ENCODE data around the gene OR51F1. TPM values are rescaled to one million over a fixed set of nuclear protein-coding genes. Genes with fewer than 3 reads are reported as not detected.

Gene OR51F1, protein sequence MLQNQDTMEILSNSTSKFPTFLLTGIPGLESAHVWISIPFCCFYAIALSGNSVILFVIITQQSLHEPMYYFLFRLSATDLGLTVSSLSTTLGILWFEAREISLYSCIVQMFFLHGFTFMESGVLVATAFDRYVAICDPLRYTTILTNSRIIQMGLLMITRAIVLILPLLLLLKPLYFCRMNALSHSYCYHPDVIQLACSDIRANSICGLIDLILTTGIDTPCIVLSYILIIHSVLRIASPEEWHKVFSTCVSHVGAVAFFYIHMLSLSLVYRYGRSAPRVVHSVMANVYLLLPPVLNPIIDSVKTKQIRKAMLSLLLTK
- total RNA-seq (2013): not detected
- polyA plus RNA-seq (not detected), polyA minus RNA-seq (not detected in 2 replicates), total RNA-seq (0 to 0.15 (median 0) reads per million in 11 experiments)

GRCh38 chr11:4769838-4770237 lies at the start of gene OR51F1:
Gene OR51F1 (minus strand): TSS chr11:4769938. CDS start chr11:4769938, 0 bp downstream.
- H3K79me2 ChIP-seq (ENCODE audit: insufficient read depth, low read length): no peaks in the 10 kb centered on the region
- no CpG with 5 or more reads among the region's 1 CpG for WGBS (ENCODE audit: insufficient coverage)
- no peak within 1 kb of the TSS for H2AFZ ChIP-seq (ENCODE audit: insufficient read depth, low read depth, low read length, poor library complexity, severe bottlenecking)
- H3K9me3 ChIP-seq (replicated peaks in 1 of 2; ENCODE audit: control insufficient read depth in 1 of 2, insufficient read depth in 1 of 2, low read length in 2 of 2): no peaks in the 10 kb centered on the region
- H3K4me1 ChIP-seq (ENCODE audit: control insufficient read depth in 1 of 2, insufficient read depth in 2 of 2, low read length in 2 of 2): no peaks in the 10 kb centered on the region
- Mint-ChIP-seq H3K27ac (no peak within 1 kb of the TSS), H3K4me3 (no peak within 1 kb of the TSS), H3K27me3 (ENCODE audit: low read depth in 3 of 3) (peaks cover 0 to 1% (median 1%) of the 10 kb centered on the region in 3 donors), H3K36me3 (no peaks in the 10 kb centered on the region), H3K4me1 (no peaks in the 10 kb centered on the region), H3K9me3 (no peaks in the 10 kb centered on the region)
- no peaks in the 10 kb centered on the region for H3K27me3 ChIP-seq (ENCODE audit: control insufficient read depth in 2 of 2, insufficient read depth in 2 of 2, low read length in 2 of 2)
- no peak within 1 kb of the TSS for H3K27ac ChIP-seq (ENCODE audit: low read depth in 1 of 2, low read length in 2 of 2)
- intact Hi-C loops (cut with micrococcal nuclease): no loop called here
- H3K36me3 ChIP-seq (replicated peaks in 1 of 2; ENCODE audit: control insufficient read depth in 1 of 2, insufficient read depth in 2 of 2, low read length in 2 of 2): no peaks in the 10 kb centered on the region
- no peak for DNase-seq
- H3K9ac ChIP-seq (ENCODE audit: insufficient read depth, low read length, poor library complexity, severe bottlenecking): no peak within 1 kb of the TSS
- H3K4me2 ChIP-seq (replicated peaks; ENCODE audit: extremely low read depth, low read length, poor library complexity, severe bottlenecking): no peak within 1 kb of the TSS
- H4K20me1 ChIP-seq (ENCODE audit: insufficient read depth, low read length): no peaks in the 10 kb centered on the region
- TF ChIP-seq, protein P1, sequence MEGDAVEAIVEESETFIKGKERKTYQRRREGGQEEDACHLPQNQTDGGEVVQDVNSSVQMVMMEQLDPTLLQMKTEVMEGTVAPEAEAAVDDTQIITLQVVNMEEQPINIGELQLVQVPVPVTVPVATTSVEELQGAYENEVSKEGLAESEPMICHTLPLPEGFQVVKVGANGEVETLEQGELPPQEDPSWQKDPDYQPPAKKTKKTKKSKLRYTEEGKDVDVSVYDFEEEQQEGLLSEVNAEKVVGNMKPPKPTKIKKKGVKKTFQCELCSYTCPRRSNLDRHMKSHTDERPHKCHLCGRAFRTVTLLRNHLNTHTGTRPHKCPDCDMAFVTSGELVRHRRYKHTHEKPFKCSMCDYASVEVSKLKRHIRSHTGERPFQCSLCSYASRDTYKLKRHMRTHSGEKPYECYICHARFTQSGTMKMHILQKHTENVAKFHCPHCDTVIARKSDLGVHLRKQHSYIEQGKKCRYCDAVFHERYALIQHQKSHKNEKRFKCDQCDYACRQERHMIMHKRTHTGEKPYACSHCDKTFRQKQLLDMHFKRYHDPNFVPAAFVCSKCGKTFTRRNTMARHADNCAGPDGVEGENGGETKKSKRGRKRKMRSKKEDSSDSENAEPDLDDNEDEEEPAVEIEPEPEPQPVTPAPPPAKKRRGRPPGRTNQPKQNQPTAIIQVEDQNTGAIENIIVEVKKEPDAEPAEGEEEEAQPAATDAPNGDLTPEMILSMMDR (IDR thresholded peaks at IDR 0.05): no peak
- H3K4me3 ChIP-seq (replicated peaks in 1 of 3; ENCODE audit: low read depth in 2 of 3, low read length in 3 of 3): no peak within 1 kb of the TSS

- H3K4me1 Mint-ChIP-seq: no peaks in the 10 kb centered on the region
- no peak overlapping the region for H2AFZ ChIP-seq (ENCODE audit: insufficient read depth, low read depth, low read length, poor library complexity, severe bottlenecking)
- TF ChIP-seq, protein P1 (IDR thresholded peaks at IDR 0.05): no peak
These were observed 39.5 kb upstream of the OR51F1 start for GRCh38 chr11:4809246-4809645.

More at GRCh38 chr11:4809246-4809645, 39.5 kb upstream of the OR51F1 start:
- Mint-ChIP-seq H3K27ac (no peak overlapping the region), H3K9me3 (peaks cover 0 to 2% (median 0%) of the 10 kb centered on the region in 7 donors), H3K4me3 (no peak overlapping the region), H3K27me3 (ENCODE audit: low read depth in 3 of 3) (no peaks in the 10 kb centered on the region), H3K36me3 (no peaks in the 10 kb centered on the region)
- H3K27me3 ChIP-seq (ENCODE audit: control insufficient read depth in 2 of 2, insufficient read depth in 2 of 2, low read length in 2 of 2): no peaks in the 10 kb centered on the region
- no peak overlapping the region for H3K4me3 ChIP-seq (replicated peaks in 1 of 3; ENCODE audit: low read depth in 2 of 3, low read length in 3 of 3)
- H3K4me1 ChIP-seq (ENCODE audit: control insufficient read depth in 1 of 2, insufficient read depth in 2 of 2, low read length in 2 of 2): no peaks in the 10 kb centered on the region
- no peak overlapping the region for H3K27ac ChIP-seq (ENCODE audit: low read depth in 1 of 2, low read length in 2 of 2)
- no peak for DNase-seq
- no CpG with 5 or more reads among the region's 2 CpGs for WGBS (ENCODE audit: insufficient coverage)
- no peaks in the 10 kb centered on the region for H4K20me1 ChIP-seq (ENCODE audit: insufficient read depth, low read length)
- no peak overlapping the region for H3K9ac ChIP-seq (ENCODE audit: insufficient read depth, low read length, poor library complexity, severe bottlenecking)
- H3K36me3 ChIP-seq (replicated peaks in 1 of 2; ENCODE audit: control insufficient read depth in 1 of 2, insufficient read depth in 2 of 2, low read length in 2 of 2): no peaks in the 10 kb centered on the region
- intact Hi-C loops (cut with micrococcal nuclease): no loop called here
- no peaks in the 10 kb centered on the region for H3K9me3 ChIP-seq (replicated peaks in 1 of 2; ENCODE audit: control insufficient read depth in 1 of 2, insufficient read depth in 1 of 2, low read length in 2 of 2)
- H3K4me2 ChIP-seq (replicated peaks; ENCODE audit: extremely low read depth, low read length, poor library complexity, severe bottlenecking): no peak overlapping the region
- H3K79me2 ChIP-seq (ENCODE audit: insufficient read depth, low read length): no peaks in the 10 kb centered on the region

All from CD14-positive monocyte (primary cell).